HepG2 (cell line): ENCODE data around the gene CYP19A1. TPM values are rescaled to one million over a fixed set of nuclear protein-coding genes. Genes with fewer than 3 reads are reported as not detected.

Experiments used
- ARHGAP35 ChIP-seq: sonication (generic); formaldehyde crosslinking; IDR thresholded peaks from 2 replicates; pipeline ENCODE4 v1.9.0; 2022; ENCODE audit warnings: mild to moderate bottlenecking, inconsistent platforms, moderate library complexity, missing genetic modification reagents, borderline replicate concordance
- CSRNP2 ChIP-seq: sonication (generic); formaldehyde crosslinking; conservative IDR thresholded peaks from 2 replicates; pipeline ENCODE4 v1.8.0; 2022; ENCODE audit warnings: low read depth, missing genetic modification reagents
- HINFP ChIP-seq: sonication (generic); formaldehyde crosslinking; IDR thresholded peaks from 2 replicates; pipeline ENCODE4 v1.4.0; 2020; ENCODE audit warnings: low read depth, mild to moderate bottlenecking, missing genetic modification reagents
- LBX2 ChIP-seq: sonication (generic); formaldehyde crosslinking; IDR thresholded peaks from 2 replicates; pipeline ENCODE4 v1.5.0; 2020; ENCODE audit warnings: missing genetic modification reagents, mild to moderate bottlenecking, borderline replicate concordance
- LCORL ChIP-seq, 2 experiments: fragments of 450-650 bp in 1 of 2; sonication (generic) in 1 of 2; formaldehyde crosslinking in 1 of 2; IDR thresholded peaks; 2 replicates each; pipeline versions ENCODE4 v1.5.0 to v1.6.1; 2017 to 2020; ENCODE audit warnings: antibody characterized with exemption in 1 of 2, missing genetic modification reagents in 1 of 2
- MAFG ChIP-seq: sonication (generic); formaldehyde crosslinking; IDR thresholded peaks from 2 replicates; pipeline ENCODE4 v1.5.1; 2020; ENCODE audit warnings: mild to moderate bottlenecking, missing genetic modification reagents
- MAZ ChIP-seq, 2 experiments: sonication (generic) in 1 of 2; formaldehyde crosslinking in 1 of 2; IDR thresholded peaks; 2 replicates each; pipeline versions ENCODE4 v1.5.0 to v1.6.1; 2012 to 2020; ENCODE audit warnings: low read depth in 2 of 2, mild to moderate bottlenecking in 2 of 2, borderline replicate concordance in 1 of 2, improper control_type of control experiment in 1 of 2, low read length in 1 of 2, missing genetic modification reagents in 1 of 2, moderate library complexity in 1 of 2
- MIER3 ChIP-seq: IDR thresholded peaks from 2 replicates; pipeline ENCODE4 v1.6.1; 2016; ENCODE audit warnings: missing compliant biosample characterization, borderline replicate concordance
- PREB ChIP-seq: sonication (generic); formaldehyde crosslinking; IDR thresholded peaks from 2 replicates; pipeline ENCODE4 v1.4.0; 2020; ENCODE audit warnings: missing genetic modification reagents
- SKIL ChIP-seq: sonication (generic); formaldehyde crosslinking; IDR thresholded peaks from 2 replicates; pipeline ENCODE4 v1.8.0; 2022; ENCODE audit warnings: missing genetic modification reagents, mild to moderate bottlenecking, moderate library complexity, borderline replicate concordance
- SMAD9 ChIP-seq: sonication (generic); formaldehyde crosslinking; IDR thresholded peaks from 2 replicates; pipeline ENCODE4 v1.5.1; 2020; ENCODE audit warnings: mild to moderate bottlenecking, missing genetic modification reagents
- SMC3 ChIP-seq: IDR thresholded peaks from 2 replicates; pipeline ENCODE4 v1.6.1; 2011; ENCODE audit warnings: low read length, improper control_type of control experiment
- STAG1 ChIP-seq: sonication (generic); formaldehyde crosslinking; IDR thresholded peaks from 2 replicates; pipeline ENCODE4 v1.4.0; 2020; ENCODE audit warnings: missing genetic modification reagents
- TEAD3 ChIP-seq: optimal IDR thresholded peaks from 2 replicates; pipeline ENCODE3; 2016; ENCODE audit warnings: borderline replicate concordance
- THAP11 ChIP-seq: IDR thresholded peaks from 2 replicates; pipeline ENCODE4 v1.6.1; 2016; ENCODE audit warnings: missing biosample characterization, missing genetic modification reagents
- TSC22D2 ChIP-seq: sonication (generic); formaldehyde crosslinking; IDR thresholded peaks from 2 replicates; pipeline ENCODE4 v1.5.1; 2020; ENCODE audit warnings: missing genetic modification reagents, mild to moderate bottlenecking, borderline replicate concordance
- ZBTB26 ChIP-seq: IDR thresholded peaks from 2 replicates; pipeline ENCODE4 v1.6.1; 2016; ENCODE audit warnings: missing compliant biosample characterization, missing genetic modification reagents, borderline replicate concordance
- ZBTB7A ChIP-seq: sonication (generic); formaldehyde crosslinking; IDR thresholded peaks from 2 replicates; pipeline ENCODE4 v1.8.0; 2022; ENCODE audit warnings: mild to moderate bottlenecking, missing genetic modification reagents
- ZNF549 ChIP-seq: sonication (generic); formaldehyde crosslinking; IDR thresholded peaks from 2 replicates; pipeline ENCODE4 v1.5.0; 2020; ENCODE audit warnings: missing genetic modification reagents
- polyA plus RNA-seq, 8 experiments: library from polyadenylated mRNA; depleted of rRNA in 3 of 8; stranded (reverse) in 7 of 8; unstranded in 1 of 8; fragments of >200 nt; fragmentation: Illumina TruSeq in 4 of 8; extraction: Trizol in 4 of 8; gene quantifications; 2 replicates each; pipeline versions ENCODE4 v1.2.1 to v1.2.3, GENCODE V29; 2011 to 2016; ENCODE audit warnings: low read depth in 4 of 8, missing spikeins in 1 of 8, mixed read lengths in 1 of 8; ENCODE audit not compliant: insufficient read depth in 1 of 8
- total RNA-seq, 5 experiments: library from RNA; depleted of rRNA; stranded (reverse); fragments of >200 nt; fragmentation: Illumina TruSeq; extraction: Trizol; gene quantifications; 2 replicates each; pipeline ENCODE4 v1.2.3, GENCODE V29; 2016; ENCODE audit warnings: low read depth in 1 of 5

CYP19A1 gene
- total and polyA plus RNA-seq, 2 of the 13 experiments (the other 11 are each of a cell fraction or from before 2014, with no cell fraction given) = 10.9 to 23.0 TPM

GRCh38 chr15:51380999-51381806, 42.8 kb upstream of the CYP19A1 start (continued):
- TF ChIP-seq HINFP (0 out of 2 replicates have a peak, but pooled peaks have one; percentile 44), TSC22D2 (0 out of 2 replicates have a peak, but pooled peaks have one; percentile 66), ZBTB26 (CRISPR knock-in tag) (0 out of 2 replicates have a peak, but pooled peaks have one; percentile 28), SKIL (CRISPR knock-in tag) (no peak), SMC3 (peak; percentile 100), MAFG (CRISPR knock-in tag) (no peak), SMAD9 (CRISPR knock-in tag) (no peak), ZNF549 (CRISPR knock-in tag) (no peak), LBX2 (CRISPR knock-in tag) (no peak), MAZ (IDR thresholded peaks at IDR 0.05; ENCODE audit: borderline replicate concordance, low read depth, low read length) (no peak), MAZ (CRISPR knock-in tag; IDR thresholded peaks at IDR 0.05; ENCODE audit: low read depth) (no peak), THAP11 (CRISPR knock-in tag) (0 out of 2 replicates have a peak, but pooled peaks have one; percentile 34), ZBTB7A (CRISPR knock-in tag) (no peak), ARHGAP35 (CRISPR knock-in tag) (no peak), MIER3 (CRISPR knock-in tag) (0 out of 2 replicates have a peak, but pooled peaks have one; percentile 59), STAG1 (peak; percentile 100), LCORL (IDR thresholded peaks at IDR 0.05) (no peak), LCORL (CRISPR knock-in tag; IDR thresholded peaks at IDR 0.05) (peak; percentile 44; the same call in 1 of the 2 replicates), PREB (CRISPR knock-in tag) (no peak), TEAD3 (peak; percentile 44), CSRNP2 (CRISPR knock-in tag) (no peak)
